Endodermal cell (in vitro differentiated cells): ENCODE results near the gene SMCO3. TPM values are rescaled to one million over a fixed set of nuclear protein-coding genes. Genes with fewer than 3 reads are reported as not detected.

Experiments
- DNase-seq: peaks from one replicate; pipeline ENCODE4 v3.0.0-alpha.2; 2017
- H3K27ac ChIP-seq: 2 replicates; pipeline ENCODE4 v1.5.1; 2013; ENCODE audit warnings: mild to moderate bottlenecking, low read depth, low read length, moderate library complexity
- H3K27me3 ChIP-seq: 2 replicates; pipeline ENCODE4 v1.6.1; 2013; ENCODE audit warnings: mild to moderate bottlenecking, low read length, moderate library complexity; ENCODE audit not compliant: insufficient read depth, control insufficient read depth, poor library complexity, severe bottlenecking
- H3K36me3 ChIP-seq: 2 replicates; pipeline ENCODE4 v1.7.0; 2013; ENCODE audit warnings: mild to moderate bottlenecking, low read length, moderate library complexity; ENCODE audit not compliant: control insufficient read depth, insufficient read depth
- H3K4me1 ChIP-seq: one replicate; pipeline ENCODE4 v1.7.0; 2013; ENCODE audit warnings: low read length; ENCODE audit not compliant: control insufficient read depth, insufficient read depth
- H3K4me3 ChIP-seq: 2 replicates; pipeline ENCODE4 v1.5.1; 2013; ENCODE audit warnings: mild to moderate bottlenecking, low read length, moderate library complexity
- H3K9ac ChIP-seq: 2 replicates; pipeline ENCODE4 v1.6.1; 2013; ENCODE audit warnings: mild to moderate bottlenecking, low read length, moderate library complexity; ENCODE audit not compliant: poor library complexity, severe bottlenecking; ENCODE audit errors: extremely low read depth
- H3K9me3 ChIP-seq: 2 replicates; pipeline ENCODE4 v1.6.1; 2013; ENCODE audit warnings: mild to moderate bottlenecking, low read length, moderate library complexity; ENCODE audit not compliant: control insufficient read depth
- H3K27ac Mint-ChIP-seq: 2 replicates; pipeline ENCODE4 v1.8.0; 2020; ENCODE audit warnings: mixed read lengths
- H3K27me3 Mint-ChIP-seq: 2 replicates; pipeline ENCODE4 v1.8.0; 2021; ENCODE audit warnings: mild to moderate bottlenecking, mixed read lengths; ENCODE audit not compliant: insufficient read depth
- H3K36me3 Mint-ChIP-seq: 2 replicates; pipeline ENCODE4 v1.8.0; 2020; ENCODE audit warnings: low read depth, mixed read lengths
- H3K4me1 Mint-ChIP-seq: 2 replicates; pipeline ENCODE4 v1.8.0; 2020; ENCODE audit warnings: mixed read lengths
- H3K4me3 Mint-ChIP-seq: 2 replicates; pipeline ENCODE4 v1.8.0; 2020; ENCODE audit warnings: mild to moderate bottlenecking, moderate library complexity, mixed read lengths
- H3K9me3 Mint-ChIP-seq: 2 replicates; pipeline ENCODE4 v1.8.0; 2020; ENCODE audit warnings: mild to moderate bottlenecking, mixed read lengths
- WGBS, 2 experiments: methylation state at CpG; one replicate each; pipeline versions ENCODE4 v1.1.5 to v1.1.7; 2013; ENCODE audit warnings: missing lambda C conversion rate in 2 of 2, mixed read lengths in 1 of 2; ENCODE audit not compliant: insufficient coverage in 1 of 2, insufficient read length in 1 of 2; 5-methylcytosine and 5-hydroxymethylcytosine counted together
- total RNA-seq, 2 donors: library from RNA; stranded (reverse); fragmentation: NEBNext Ultra II Directional in 1 of 2; extraction: Animal tissue kit (Norgen Biotek cat#: 25700) in 1 of 2; gene quantifications; 2 replicates in 1 of 2; 3 replicates in 1 of 2; pipeline ENCODE4 v1.2.1, GENCODE V29; 2021
- TF ChIP-seq, protein P1 (sequence below): fragments of 200-600 bp; sonication (generic); conservative IDR thresholded peaks from 2 replicates; pipeline ENCODE4 v1.5.0; 2021; ENCODE audit warnings: antibody characterized with exemption, mild to moderate bottlenecking

The SMCO3 gene
- total RNA-seq, 2 donors from 2014 or later: not detected

- Histone ChIP-seq H3K27ac (peak overlapping the region; percentile 74), H3K27me3 (no peaks in the 10 kb centered on the region), H3K9ac (peak overlapping the region; percentile 78), H3K4me1 (no peaks in the 10 kb centered on the region), H3K36me3 (no peaks in the 10 kb centered on the region), H3K9me3 (peaks cover 2% of the 10 kb centered on the region), H3K4me3 (peak overlapping the region; percentile 97)
- Mint-ChIP-seq H3K4me1 (peaks cover 22% of the 10 kb centered on the region), H3K4me3 (peak overlapping the region; percentile 93), H3K9me3 (peaks cover 4% of the 10 kb centered on the region), H3K27ac (peak overlapping the region; percentile 99), H3K27me3 (no peaks in the 10 kb centered on the region), H3K36me3 (peaks cover 17% of the 10 kb centered on the region)
- TF ChIP-seq, protein P1, sequence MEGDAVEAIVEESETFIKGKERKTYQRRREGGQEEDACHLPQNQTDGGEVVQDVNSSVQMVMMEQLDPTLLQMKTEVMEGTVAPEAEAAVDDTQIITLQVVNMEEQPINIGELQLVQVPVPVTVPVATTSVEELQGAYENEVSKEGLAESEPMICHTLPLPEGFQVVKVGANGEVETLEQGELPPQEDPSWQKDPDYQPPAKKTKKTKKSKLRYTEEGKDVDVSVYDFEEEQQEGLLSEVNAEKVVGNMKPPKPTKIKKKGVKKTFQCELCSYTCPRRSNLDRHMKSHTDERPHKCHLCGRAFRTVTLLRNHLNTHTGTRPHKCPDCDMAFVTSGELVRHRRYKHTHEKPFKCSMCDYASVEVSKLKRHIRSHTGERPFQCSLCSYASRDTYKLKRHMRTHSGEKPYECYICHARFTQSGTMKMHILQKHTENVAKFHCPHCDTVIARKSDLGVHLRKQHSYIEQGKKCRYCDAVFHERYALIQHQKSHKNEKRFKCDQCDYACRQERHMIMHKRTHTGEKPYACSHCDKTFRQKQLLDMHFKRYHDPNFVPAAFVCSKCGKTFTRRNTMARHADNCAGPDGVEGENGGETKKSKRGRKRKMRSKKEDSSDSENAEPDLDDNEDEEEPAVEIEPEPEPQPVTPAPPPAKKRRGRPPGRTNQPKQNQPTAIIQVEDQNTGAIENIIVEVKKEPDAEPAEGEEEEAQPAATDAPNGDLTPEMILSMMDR: no peak
- peak; percentile 99 for DNase-seq
- WGBS, 2 experiments: 1 to 15% methylated on average over 42 to 56 of the region's 56 CpGs
These were observed 43.2 kb downstream of the SMCO3 start for GRCh38 chr12:14770496-14771461.

GRCh38 chr12:14769969-14770495, 44.0 kb downstream of the SMCO3 start:
- Mint-ChIP-seq H3K27ac (peak overlapping the region; percentile 99), H3K4me1 (peaks cover 15% of the 10 kb centered on the region), H3K4me3 (peak overlapping the region; percentile 93), H3K36me3 (peaks cover 25% of the 10 kb centered on the region), H3K27me3 (no peaks in the 10 kb centered on the region), H3K9me3 (peaks cover 12% of the 10 kb centered on the region)
- Histone ChIP-seq H3K4me3 (peak overlapping the region; percentile 97), H3K27me3 (no peaks in the 10 kb centered on the region), H3K27ac (peak overlapping the region; percentile 74), H3K4me1 (no peaks in the 10 kb centered on the region), H3K36me3 (no peaks in the 10 kb centered on the region), H3K9ac (peak overlapping the region; percentile 78), H3K9me3 (peaks cover 9% of the 10 kb centered on the region)
- TF ChIP-seq, protein P1: peak; percentile 93
- 0 to 11% methylated on average over 23 to 38 of the region's 38 CpGs for WGBS, 2 experiments
- DNase-seq: peak; percentile 97

- peak overlapping the region; percentile 97 for H3K4me3 ChIP-seq
- peak overlapping the region; percentile 78 for H3K9ac ChIP-seq
- no peak overlapping the region for H3K27ac ChIP-seq
- Mint-ChIP-seq H3K27ac (peak overlapping the region; percentile 99), H3K4me1 (peaks cover 12% of the 10 kb centered on the region), H3K36me3 (peaks cover 28% of the 10 kb centered on the region), H3K9me3 (peaks cover 13% of the 10 kb centered on the region), H3K4me3 (peak overlapping the region; percentile 93), H3K27me3 (no peaks in the 10 kb centered on the region)
- peak; percentile 93 for DNase-seq
- no peaks in the 10 kb centered on the region for H3K4me1 ChIP-seq
- no peaks in the 10 kb centered on the region for H3K27me3 ChIP-seq
- TF ChIP-seq, protein P1: no peak
- no peaks in the 10 kb centered on the region for H3K36me3 ChIP-seq
- WGBS, 2 experiments: 3 to 14% methylated on average over 9 to 26 of the region's 26 CpGs
- peaks cover 9% of the 10 kb centered on the region for H3K9me3 ChIP-seq
These were observed 44.5 kb downstream of the SMCO3 start for GRCh38 chr12:14769466-14769968.
